Uterus (tissue), 2 donors: ENCODE data around the gene FOXC2.

Experiments
- CTCF ChIP-seq, 4 experiments: fragments of 200-600 bp in 2 of 4; fragments of 450-650 bp in 2 of 4; sonication (generic) in 2 of 4; IDR thresholded peaks; one replicate each; pipeline ENCODE4 v1.5.1; 2016 to 2019; ENCODE audit warnings: antibody characterized with exemption in 4 of 4, mild to moderate bottlenecking in 2 of 4, moderate library complexity in 1 of 4
- POLR2A ChIP-seq, 2 donors: fragments of 450-650 bp; IDR thresholded peaks; one replicate each; pipeline ENCODE4 v1.6.1; 2016; ENCODE audit warnings: antibody characterized with exemption in 2 of 2, mild to moderate bottlenecking in 1 of 2, moderate library complexity in 1 of 2

DNA sequence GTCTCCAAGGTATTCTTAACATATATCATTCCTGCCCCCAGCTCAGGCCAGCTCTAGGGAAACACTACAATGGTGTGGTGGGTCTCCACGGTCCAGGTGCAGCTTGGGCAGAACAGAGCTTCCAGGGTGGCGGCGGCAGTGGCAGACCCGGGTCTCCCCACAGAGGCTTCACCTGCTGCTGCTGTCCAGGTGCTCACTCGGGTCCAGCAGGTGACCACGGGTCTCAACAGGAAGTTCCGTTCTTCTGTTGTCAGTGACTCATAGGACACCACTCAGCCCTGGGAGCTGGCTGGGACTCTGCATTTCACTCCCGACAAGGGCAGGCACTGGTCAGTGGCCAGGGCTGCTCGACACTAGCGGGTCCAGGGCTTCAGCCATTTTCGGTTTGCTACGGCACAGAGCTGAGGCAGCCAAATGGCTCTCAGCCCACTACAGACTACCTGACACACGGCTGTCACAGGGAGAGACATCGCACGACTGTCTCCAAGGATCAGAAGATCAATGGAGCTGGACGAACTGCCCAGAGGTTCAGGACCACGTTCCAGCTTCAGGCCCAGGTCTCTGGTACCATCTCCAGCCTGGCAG is 28.3 kb upstream of the FOXC2 start:
- no peak for TF ChIP-seq POLR2A (IDR thresholded peaks at IDR 0.05)
- TF ChIP-seq CTCF (IDR thresholded peaks at IDR 0.05): no peak
